C4-2B (cell line): ENCODE measurements around the gene TXNDC16.

Source experiments
- CTCF ChIP-seq: fragments of 450-650 bp; conservative IDR thresholded peaks from 2 replicates; pipeline ENCODE4 v1.5.1; 2017; ENCODE audit warnings: mild to moderate bottlenecking
- ZFX ChIP-seq: fragments of 450-650 bp; IDR thresholded peaks from 2 replicates; pipeline ENCODE4 v1.6.1; 2017

GRCh38 chr14:52514046-52514811, 38.1 kb downstream of the TXNDC16 start:
- TF ChIP-seq CTCF (no peak), ZFX (no peak)
